ENCODE results near the gene ITGAV.

GRCh38 chr2:186617148-186617547, 27.3 kb downstream of the ITGAV start:
- TF ChIP-seq JUND (IDR thresholded peaks at IDR 0.05), result no peak
- TF ChIP-seq EGR1 (IDR thresholded peaks at IDR 0.05; ENCODE audit: low read depth in 2 of 2), result no peak
- TF ChIP-seq, protein P1, sequence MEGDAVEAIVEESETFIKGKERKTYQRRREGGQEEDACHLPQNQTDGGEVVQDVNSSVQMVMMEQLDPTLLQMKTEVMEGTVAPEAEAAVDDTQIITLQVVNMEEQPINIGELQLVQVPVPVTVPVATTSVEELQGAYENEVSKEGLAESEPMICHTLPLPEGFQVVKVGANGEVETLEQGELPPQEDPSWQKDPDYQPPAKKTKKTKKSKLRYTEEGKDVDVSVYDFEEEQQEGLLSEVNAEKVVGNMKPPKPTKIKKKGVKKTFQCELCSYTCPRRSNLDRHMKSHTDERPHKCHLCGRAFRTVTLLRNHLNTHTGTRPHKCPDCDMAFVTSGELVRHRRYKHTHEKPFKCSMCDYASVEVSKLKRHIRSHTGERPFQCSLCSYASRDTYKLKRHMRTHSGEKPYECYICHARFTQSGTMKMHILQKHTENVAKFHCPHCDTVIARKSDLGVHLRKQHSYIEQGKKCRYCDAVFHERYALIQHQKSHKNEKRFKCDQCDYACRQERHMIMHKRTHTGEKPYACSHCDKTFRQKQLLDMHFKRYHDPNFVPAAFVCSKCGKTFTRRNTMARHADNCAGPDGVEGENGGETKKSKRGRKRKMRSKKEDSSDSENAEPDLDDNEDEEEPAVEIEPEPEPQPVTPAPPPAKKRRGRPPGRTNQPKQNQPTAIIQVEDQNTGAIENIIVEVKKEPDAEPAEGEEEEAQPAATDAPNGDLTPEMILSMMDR (IDR thresholded peaks at IDR 0.05; ENCODE audit: low read depth, low read length, missing input control), result no peak
- TF ChIP-seq GABPA (IDR thresholded peaks at IDR 0.05 in 1 of 2, conservative IDR thresholded peaks at IDR 0.05 in 1 of 2), result no peak
- TF ChIP-seq REST (IDR thresholded peaks at IDR 0.05), result no peak
- no peak for TF ChIP-seq YY1 (IDR thresholded peaks at IDR 0.05)
- TF ChIP-seq NR2F2 (IDR thresholded peaks at IDR 0.05), result no peak
- no peak for TF ChIP-seq FOXA1 (IDR thresholded peaks at IDR 0.05)
- TF ChIP-seq RXRA (IDR thresholded peaks at IDR 0.05), result no peak
- TF ChIP-seq, protein P2, sequence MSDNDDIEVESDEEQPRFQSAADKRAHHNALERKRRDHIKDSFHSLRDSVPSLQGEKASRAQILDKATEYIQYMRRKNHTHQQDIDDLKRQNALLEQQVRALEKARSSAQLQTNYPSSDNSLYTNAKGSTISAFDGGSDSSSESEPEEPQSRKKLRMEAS (IDR thresholded peaks at IDR 0.05), result no peak
- no peak for TF ChIP-seq RAD21 (IDR thresholded peaks at IDR 0.05)
- no peak for TF ChIP-seq ATF3 (IDR thresholded peaks at IDR 0.05)
- TF ChIP-seq ZBTB33 (IDR thresholded peaks at IDR 0.05), result no peak

Data from liver (tissue), 3 donors.